ENCODE measurements around the gene GORASP2.

- no peak for TF ChIP-seq CTCF (IDR thresholded peaks at IDR 0.05)
- no peak for TF ChIP-seq POLR2A (IDR thresholded peaks at IDR 0.05)
Observed at GRCh38 chr2:170949415-170949814, 20.4 kb downstream of the GORASP2 start.
